NCI-H460 (cell line): Measurements from ENCODE around the gene ERBB2. TPM values are rescaled to one million over a fixed set of nuclear protein-coding genes. Genes with fewer than 3 reads are reported as not detected.
"Not testable (repeated sequence)": the region's sequence is repeated elsewhere in the genome, so short reads cannot be mapped to it uniquely, and the experiment has no call there.

Experiments used
- DNase-seq: peaks from one replicate; pipeline ENCODE4 v3.0.0-alpha.2; 2016; ENCODE audit warnings: low read depth; ENCODE audit errors: extremely low read depth
- total RNA-seq: library from RNA; depleted of rRNA; stranded (reverse); fragments of >200 nt; shearing (Covaris generic); gene quantifications from 2 replicates; pipeline ENCODE4 v1.2.3, GENCODE V29; 2014

ERBB2 gene
- total RNA-seq, 1 experiment from 2014 or later: 17.4 TPM

DNA sequence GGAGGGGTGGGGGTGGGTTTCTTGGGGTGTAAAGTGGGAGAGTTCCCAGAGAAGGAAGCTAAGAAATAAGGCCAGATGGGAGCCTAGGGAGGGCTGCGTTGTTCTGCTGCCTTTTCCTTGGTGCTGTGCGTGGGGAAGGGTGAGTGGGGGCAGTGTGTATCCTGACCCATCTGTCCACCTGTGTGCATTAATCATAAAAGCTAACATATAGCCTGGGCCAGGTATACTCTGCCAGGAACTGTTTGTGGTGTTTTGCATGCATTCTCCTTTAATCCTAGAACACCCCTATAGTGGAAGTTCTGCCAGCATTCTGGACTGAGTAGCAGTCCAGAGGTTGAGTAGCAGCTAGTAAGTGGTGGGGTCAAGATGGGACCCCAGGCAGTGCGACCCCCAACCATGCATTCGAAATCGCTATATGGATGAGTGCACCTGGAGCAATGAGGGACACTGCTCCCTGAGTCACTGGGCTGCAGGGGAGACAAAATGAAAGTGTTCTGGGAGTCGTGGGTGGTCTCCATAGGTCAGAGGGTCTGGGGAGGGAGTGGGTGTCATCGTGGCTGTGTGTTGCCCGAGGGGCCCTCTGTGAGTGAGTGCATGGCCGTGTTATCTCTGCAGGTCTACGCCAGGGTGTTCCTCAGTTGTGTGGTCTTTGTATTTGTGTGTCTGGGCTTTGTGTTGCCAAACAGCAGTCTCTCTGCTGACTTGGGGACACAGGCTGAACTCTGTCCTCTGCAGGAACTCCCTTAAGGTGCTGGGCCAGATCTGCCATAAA lies 1.3 kb downstream of the ERBB2 start:
- DNase-seq: no peak

DNA sequence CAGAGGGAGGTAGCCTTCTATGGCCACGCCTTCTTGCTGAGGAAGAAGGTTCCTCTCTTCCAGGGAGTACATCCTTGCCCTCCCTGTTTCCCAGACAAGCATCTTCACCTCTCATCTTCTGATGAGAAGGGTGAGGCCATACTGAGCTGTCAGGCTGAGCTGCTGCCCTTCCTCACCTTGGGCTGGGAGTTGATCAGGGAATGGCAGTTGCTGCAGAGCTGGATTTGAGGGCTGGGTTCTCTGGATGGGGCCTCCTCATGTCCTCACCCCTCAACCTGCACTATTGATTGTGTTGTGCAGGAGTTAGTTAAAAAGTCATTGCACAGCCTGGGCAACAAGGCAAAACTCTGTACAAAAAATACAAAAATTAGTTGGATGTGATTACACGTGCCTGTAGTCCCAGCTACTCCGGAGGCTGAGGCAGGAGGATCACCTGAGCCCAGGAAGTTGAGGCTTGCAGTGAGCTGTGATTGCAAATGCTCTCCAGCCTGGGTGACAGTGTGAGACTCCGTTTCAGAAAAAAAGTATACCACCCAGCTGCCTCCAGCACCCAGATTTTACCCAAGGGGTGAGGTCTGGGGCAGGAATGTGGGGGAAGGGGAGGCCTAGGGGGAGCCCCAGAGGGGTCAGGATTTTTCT lies 2.0 kb downstream of the ERBB2 start:
- no peak for DNase-seq

- peak; percentile 22 for DNase-seq
These were observed 3.3 kb downstream of the ERBB2 start for GRCh38 chr17:39702901-39703893.

- DNase-seq: no peak
These were observed 4.0 kb downstream of the ERBB2 start for GRCh38 chr17:39703913-39704312.

DNA sequence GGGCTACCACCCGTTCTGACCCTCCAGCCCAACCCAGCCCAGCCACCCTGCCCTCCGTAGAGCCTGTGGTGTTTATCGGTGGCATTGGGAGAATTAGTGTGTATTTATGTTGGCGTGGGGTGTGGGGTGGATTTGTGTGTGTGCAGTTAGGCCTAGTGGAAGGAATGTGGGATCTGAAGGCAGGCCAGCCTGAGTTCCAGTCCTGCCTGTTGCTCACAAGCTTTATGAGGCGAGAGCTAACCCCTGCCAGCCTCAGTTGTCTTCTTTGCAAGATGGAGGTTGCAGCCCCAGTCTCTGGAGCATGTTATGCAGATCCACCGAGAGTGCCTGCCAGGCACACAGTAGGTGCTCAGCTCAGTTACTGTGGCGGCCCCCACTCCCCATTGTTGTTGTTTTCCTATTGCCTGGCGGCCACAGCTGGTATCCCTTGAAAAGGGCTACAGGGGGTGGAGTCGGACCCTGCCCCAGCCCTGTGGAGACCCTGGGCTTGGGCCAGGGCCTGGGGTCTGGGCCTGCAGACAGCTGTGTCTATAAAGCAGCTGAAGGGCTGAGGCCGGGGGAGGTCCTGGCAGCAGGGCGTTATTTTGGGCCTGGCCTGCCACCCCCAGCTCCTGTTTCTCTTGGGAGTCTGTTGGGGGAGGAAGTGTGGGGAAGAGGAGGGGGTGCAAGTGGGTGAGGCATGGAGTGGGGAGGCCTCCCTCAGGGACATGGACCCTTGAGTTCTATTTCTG lies 5.1 kb downstream of the ERBB2 start:
- no peak for DNase-seq

GRCh38 chr17:39705786-39706348 lies 6.0 kb downstream of the ERBB2 start:
- no peak for DNase-seq

DNA sequence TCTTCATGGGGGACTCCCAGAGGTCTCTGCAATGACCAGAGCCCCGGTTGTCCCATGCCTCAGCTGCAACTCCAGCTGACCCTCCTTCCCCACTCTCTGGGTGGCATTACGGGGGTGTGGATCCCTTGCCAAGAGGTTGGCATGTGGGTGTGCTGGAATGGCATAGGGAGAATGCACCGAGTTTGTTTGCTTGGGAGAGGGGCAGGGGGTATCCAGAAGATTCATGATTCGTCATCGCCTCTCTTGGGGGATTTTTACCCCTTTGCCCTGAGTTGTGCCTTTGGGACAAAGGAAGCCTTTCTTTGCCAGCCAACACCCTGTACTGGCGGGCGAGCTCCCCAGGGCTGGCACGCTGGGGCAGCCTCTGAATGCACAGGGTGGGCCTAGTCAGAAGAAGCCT lies 6.5 kb downstream of the ERBB2 start:
- no peak for DNase-seq

GRCh38 chr17:39706921-39707337 lies 7.1 kb downstream of the ERBB2 start:
- no peak for DNase-seq

GRCh38 chr17:39709319-39709997 lies 9.6 kb downstream of the ERBB2 start:
- DNase-seq: no peak

GRCh38 chr17:39709998-39710964 lies 10.4 kb downstream of the ERBB2 start:
- no peak for DNase-seq

- DNase-seq: not testable (repeated sequence)
These were observed 11.2 kb downstream of the ERBB2 start for GRCh38 chr17:39711071-39711470.

DNA sequence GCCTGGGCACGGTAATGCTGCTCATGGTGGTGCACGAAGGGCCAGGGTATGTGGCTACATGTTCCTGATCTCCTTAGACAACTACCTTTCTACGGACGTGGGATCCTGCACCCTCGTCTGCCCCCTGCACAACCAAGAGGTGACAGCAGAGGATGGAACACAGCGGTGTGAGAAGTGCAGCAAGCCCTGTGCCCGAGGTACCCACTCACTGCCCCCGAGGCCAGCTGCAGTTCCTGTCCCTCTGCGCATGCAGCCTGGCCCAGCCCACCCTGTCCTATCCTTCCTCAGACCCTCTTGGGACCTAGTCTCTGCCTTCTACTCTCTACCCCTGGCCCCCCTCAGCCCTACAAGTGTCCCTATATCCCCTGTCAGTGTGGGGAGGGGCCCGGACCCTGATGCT lies 12.0 kb downstream of the ERBB2 start:
- no peak for DNase-seq

DNA sequence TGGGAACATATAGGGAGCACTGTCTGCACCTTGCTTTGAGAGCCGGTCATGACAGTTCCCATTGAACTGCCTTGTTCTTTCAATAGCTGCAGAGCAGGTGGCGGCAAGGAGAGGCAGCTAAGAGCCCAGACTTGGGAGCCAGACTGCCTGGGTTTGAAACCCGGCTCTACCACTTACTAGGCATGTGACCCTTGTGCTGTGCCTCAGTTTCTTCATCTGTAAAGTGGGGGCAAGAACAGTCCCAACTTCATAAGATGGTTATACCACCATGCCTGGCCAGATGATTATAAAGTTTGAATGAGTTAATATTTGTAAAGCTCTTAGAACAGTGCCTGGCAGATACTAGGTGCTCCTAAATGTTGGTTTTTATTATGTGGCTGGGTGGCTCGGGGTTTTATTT lies 14.4 kb downstream of the ERBB2 start:
- no peak for DNase-seq

- no peak for DNase-seq
These were observed 15.7 kb downstream of the ERBB2 start for GRCh38 chr17:39715375-39716072.

DNA sequence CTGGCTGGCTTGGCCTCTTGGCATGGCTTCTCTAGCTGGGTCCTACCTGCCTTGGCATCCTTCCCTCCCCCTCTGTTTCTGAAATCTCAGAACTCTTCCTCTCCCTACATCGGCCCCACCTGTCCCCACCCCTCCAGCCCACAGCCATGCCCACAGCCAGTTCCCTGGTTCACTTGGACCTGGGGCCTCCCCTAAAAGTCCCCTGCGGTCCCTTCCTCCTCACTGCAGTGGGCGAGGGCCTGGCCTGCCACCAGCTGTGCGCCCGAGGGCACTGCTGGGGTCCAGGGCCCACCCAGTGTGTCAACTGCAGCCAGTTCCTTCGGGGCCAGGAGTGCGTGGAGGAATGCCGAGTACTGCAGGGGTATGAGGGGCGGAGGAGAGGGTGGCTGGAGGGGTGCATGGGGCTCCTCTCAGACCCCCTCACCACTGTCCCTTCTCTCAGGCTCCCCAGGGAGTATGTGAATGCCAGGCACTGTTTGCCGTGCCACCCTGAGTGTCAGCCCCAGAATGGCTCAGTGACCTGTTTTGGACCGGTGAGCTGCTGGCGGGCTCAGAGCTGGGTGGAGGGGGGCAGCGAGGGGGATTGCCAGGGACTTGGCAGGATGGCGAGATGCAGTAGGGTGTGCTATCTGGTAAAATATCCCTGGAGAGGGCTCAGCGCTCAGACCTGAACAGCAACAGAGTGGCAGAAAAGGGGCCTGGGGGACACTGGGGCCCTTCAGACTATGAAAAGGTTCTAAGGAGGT lies 16.4 kb downstream of the ERBB2 start:
- no peak for DNase-seq

DNA sequence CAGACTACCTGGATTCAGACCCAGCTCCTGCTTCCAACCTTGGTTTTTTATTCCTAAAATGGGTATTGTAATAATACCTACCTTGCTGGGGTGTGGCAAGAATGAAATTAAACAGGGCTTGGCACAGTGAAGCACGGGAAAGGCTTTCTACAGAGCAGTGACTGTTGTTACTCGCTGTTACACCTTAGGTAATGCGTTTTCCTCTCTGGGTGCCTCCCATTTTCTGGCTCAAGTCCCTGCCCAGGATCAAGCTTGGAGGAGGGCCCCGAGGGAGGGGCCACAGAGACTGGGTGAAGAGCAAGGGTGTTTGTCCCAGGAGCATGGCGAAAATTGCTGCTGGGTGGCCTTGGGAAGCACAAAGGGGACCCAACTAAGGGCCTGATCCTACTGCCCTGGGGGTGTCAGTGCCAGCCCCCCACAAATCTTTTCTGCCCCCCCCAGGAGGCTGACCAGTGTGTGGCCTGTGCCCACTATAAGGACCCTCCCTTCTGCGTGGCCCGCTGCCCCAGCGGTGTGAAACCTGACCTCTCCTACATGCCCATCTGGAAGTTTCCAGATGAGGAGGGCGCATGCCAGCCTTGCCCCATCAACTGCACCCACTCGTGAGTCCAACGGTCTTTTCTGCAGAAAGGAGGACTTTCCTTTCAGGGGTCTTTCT lies 17.1 kb downstream of the ERBB2 start:
- DNase-seq: no peak

- no peak for DNase-seq
These were observed 17.8 kb downstream of the ERBB2 start for GRCh38 chr17:39717660-39718059.
